Measurements from ENCODE around the gene NFRKB.

The NFRKB gene

GRCh38 chr11:129895126-129896041, at the start of gene NFRKB:
Gene NFRKB, minus strand, starts transcription at chr11:129895578. Its CDS starts 2,729 bp downstream, at chr11:129892849.
- DNase-seq (ENCODE audit: low spot score) = peak; percentile 82

- DNase-seq (ENCODE audit: low spot score) = no peak
Measured at GRCh38 chr11:129944696-129945095, 49.3 kb upstream of the NFRKB start.

- DNase-seq (ENCODE audit: low spot score) = no peak
Measured at GRCh38 chr11:129943036-129943435, 47.7 kb upstream of the NFRKB start.

GRCh38 chr11:129939510-129939909, 44.1 kb upstream of the NFRKB start:
- DNase-seq (ENCODE audit: low spot score) = no peak

GRCh38 chr11:129938764-129939163, 43.4 kb upstream of the NFRKB start:
- no peak for DNase-seq (ENCODE audit: low spot score)

- DNase-seq (ENCODE audit: low spot score) = no peak
Measured at GRCh38 chr11:129937592-129938238, 42.3 kb upstream of the NFRKB start.

- DNase-seq (ENCODE audit: low spot score) = no peak
Measured at GRCh38 chr11:129935723-129936122, 40.3 kb upstream of the NFRKB start.

GRCh38 chr11:129933891-129934290, 38.5 kb upstream of the NFRKB start:
- DNase-seq (ENCODE audit: low spot score) = no peak

- no peak for DNase-seq (ENCODE audit: low spot score)
Measured at GRCh38 chr11:129933262-129933661, 37.9 kb upstream of the NFRKB start.

GRCh38 chr11:129932381-129933067, 37.1 kb upstream of the NFRKB start:
- DNase-seq (ENCODE audit: low spot score) = no peak

GRCh38 chr11:129930743-129931142, 35.4 kb upstream of the NFRKB start:
- no peak for DNase-seq (ENCODE audit: low spot score)

GRCh38 chr11:129930296-129930695, 34.9 kb upstream of the NFRKB start:
- DNase-seq (ENCODE audit: low spot score) = no peak

- DNase-seq (ENCODE audit: low spot score) = no peak
Measured at GRCh38 chr11:129929721-129930120, 34.3 kb upstream of the NFRKB start.

- DNase-seq (ENCODE audit: low spot score) = no peak
Measured at GRCh38 chr11:129928923-129929692, 33.7 kb upstream of the NFRKB start.

- no peak for DNase-seq (ENCODE audit: low spot score)
Measured at GRCh38 chr11:129922674-129923073, 27.3 kb upstream of the NFRKB start.

- no peak for DNase-seq (ENCODE audit: low spot score)
Measured at GRCh38 chr11:129918361-129918760, 23.0 kb upstream of the NFRKB start.

GRCh38 chr11:129917231-129917630, 21.9 kb upstream of the NFRKB start:
- no peak for DNase-seq (ENCODE audit: low spot score)

- no peak for DNase-seq (ENCODE audit: low spot score)
Measured at GRCh38 chr11:129911298-129911697, 15.9 kb upstream of the NFRKB start.

- DNase-seq (ENCODE audit: low spot score) = no peak
Measured at GRCh38 chr11:129910360-129910759, 15.0 kb upstream of the NFRKB start.

GRCh38 chr11:129905402-129905801, 10.0 kb upstream of the NFRKB start:
- DNase-seq (ENCODE audit: low spot score) = no peak

- no peak for DNase-seq (ENCODE audit: low spot score)
Measured at GRCh38 chr11:129896062-129896461, 684 bp upstream of the NFRKB start.

All from hematopoietic multipotent progenitor cell treated with erythropoietin and hydrocortisone succinate and interleukin-3 and kit ligand, for 17 days (in vitro differentiated cells).